ENCODE results near the gene LARGE1. TPM values are rescaled to one million over a fixed set of nuclear protein-coding genes. Genes with fewer than 3 reads are reported as not detected.
A peak's percentile ranks its signal among the peaks of the same experiment; 100 is the strongest.
"Not testable (repeated sequence)": the region's sequence is repeated elsewhere in the genome, so short reads cannot be mapped to it uniquely, and the experiment has no call there.

LARGE1 gene
- total RNA-seq, 1 experiment from 2014 or later: 4.6 TPM

GRCh38 chr22:33477120-33478111 is 442.9 kb downstream of the LARGE1 start:
- DNase-seq (ENCODE audit: low spot score): no peak

- DNase-seq (ENCODE audit: low spot score): peak; percentile 49
Measured at GRCh38 chr22:33476716-33477115, 443.6 kb downstream of the LARGE1 start.

GRCh38 chr22:33476206-33476605 is 444.1 kb downstream of the LARGE1 start:
- DNase-seq (ENCODE audit: low spot score): no peak

GRCh38 chr22:33474587-33474986 is 445.7 kb downstream of the LARGE1 start:
- DNase-seq (ENCODE audit: low spot score): no peak

GRCh38 chr22:33472462-33473344 is 447.6 kb downstream of the LARGE1 start:
- no peak for DNase-seq (ENCODE audit: low spot score)

GRCh38 chr22:33470456-33470855 is 449.8 kb downstream of the LARGE1 start:
- no peak for DNase-seq (ENCODE audit: low spot score)

- no peak for DNase-seq (ENCODE audit: low spot score)
Measured at GRCh38 chr22:33467620-33468095, 452.6 kb downstream of the LARGE1 start.

- no peak for DNase-seq (ENCODE audit: low spot score)
Measured at GRCh38 chr22:33467080-33467479, 453.2 kb downstream of the LARGE1 start.

- DNase-seq (ENCODE audit: low spot score): no peak
Measured at GRCh38 chr22:33465554-33465953, 454.7 kb downstream of the LARGE1 start.

- DNase-seq (ENCODE audit: low spot score): no peak
Measured at GRCh38 chr22:33464698-33465097, 455.6 kb downstream of the LARGE1 start.

GRCh38 chr22:33461698-33462434 is 458.4 kb downstream of the LARGE1 start:
- no peak for DNase-seq (ENCODE audit: low spot score)

GRCh38 chr22:33461245-33461644 is 459.0 kb downstream of the LARGE1 start:
- DNase-seq (ENCODE audit: low spot score): not testable (repeated sequence)

- no peak for DNase-seq (ENCODE audit: low spot score)
Measured at GRCh38 chr22:33459137-33459536, 461.1 kb downstream of the LARGE1 start.

GRCh38 chr22:33456511-33456910 is 463.8 kb downstream of the LARGE1 start:
- DNase-seq (ENCODE audit: low spot score): no peak

- no peak for DNase-seq (ENCODE audit: low spot score)
Measured at GRCh38 chr22:33455036-33455435, 465.2 kb downstream of the LARGE1 start.

- DNase-seq (ENCODE audit: low spot score): no peak
Measured at GRCh38 chr22:33451866-33452469, 468.3 kb downstream of the LARGE1 start.

GRCh38 chr22:33450756-33451155 is 469.5 kb downstream of the LARGE1 start:
- no peak for DNase-seq (ENCODE audit: low spot score)

GRCh38 chr22:33447733-33448132 is 472.5 kb downstream of the LARGE1 start:
- no peak for DNase-seq (ENCODE audit: low spot score)

GRCh38 chr22:33443683-33444082 is 476.6 kb downstream of the LARGE1 start:
- no peak for DNase-seq (ENCODE audit: low spot score)

GRCh38 chr22:33440756-33441155 is 479.5 kb downstream of the LARGE1 start:
- DNase-seq (ENCODE audit: low spot score): no peak

- DNase-seq (ENCODE audit: low spot score): peak; percentile 73
Measured at GRCh38 chr22:33438273-33438672, 482.0 kb downstream of the LARGE1 start.

All from H4 (cell line).